NT2/D1 (cell line): ENCODE measurements around the gene SMPX.

Source experiments
- YY1 ChIP-seq: IDR thresholded peaks from 2 replicates; pipeline ENCODE4 v1.6.1; 2011; ENCODE audit not compliant: insufficient read length, insufficient read depth
- ZNF274 ChIP-seq: IDR thresholded peaks from 2 replicates; pipeline ENCODE4 v1.6.1; 2011; ENCODE audit warnings: mild to moderate bottlenecking, low read depth, low read length

DNA sequence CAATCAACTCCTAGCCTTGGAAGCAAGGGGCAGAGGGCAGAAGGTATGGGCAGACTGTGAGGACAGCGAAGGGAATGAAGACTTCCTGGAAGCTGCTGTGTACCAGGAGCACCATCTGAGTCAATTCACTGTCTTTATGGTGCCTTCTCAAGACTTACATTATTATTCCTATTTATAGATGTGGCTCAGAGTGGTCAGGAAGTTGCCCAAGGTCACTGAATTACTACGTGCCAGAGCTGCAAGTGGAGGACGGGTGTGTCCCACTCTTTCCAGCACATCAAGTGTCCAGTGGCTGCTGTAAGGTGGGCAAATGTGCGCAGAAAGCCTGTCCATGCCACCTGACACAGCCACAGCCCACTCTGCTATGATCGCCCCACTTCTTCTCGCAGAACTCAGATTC lies 32.0 kb downstream of the SMPX start:
- TF ChIP-seq YY1 = no peak
- no peak for TF ChIP-seq ZNF274
